ENCODE results near the gene PPARA.

The PPARA gene

DNA sequence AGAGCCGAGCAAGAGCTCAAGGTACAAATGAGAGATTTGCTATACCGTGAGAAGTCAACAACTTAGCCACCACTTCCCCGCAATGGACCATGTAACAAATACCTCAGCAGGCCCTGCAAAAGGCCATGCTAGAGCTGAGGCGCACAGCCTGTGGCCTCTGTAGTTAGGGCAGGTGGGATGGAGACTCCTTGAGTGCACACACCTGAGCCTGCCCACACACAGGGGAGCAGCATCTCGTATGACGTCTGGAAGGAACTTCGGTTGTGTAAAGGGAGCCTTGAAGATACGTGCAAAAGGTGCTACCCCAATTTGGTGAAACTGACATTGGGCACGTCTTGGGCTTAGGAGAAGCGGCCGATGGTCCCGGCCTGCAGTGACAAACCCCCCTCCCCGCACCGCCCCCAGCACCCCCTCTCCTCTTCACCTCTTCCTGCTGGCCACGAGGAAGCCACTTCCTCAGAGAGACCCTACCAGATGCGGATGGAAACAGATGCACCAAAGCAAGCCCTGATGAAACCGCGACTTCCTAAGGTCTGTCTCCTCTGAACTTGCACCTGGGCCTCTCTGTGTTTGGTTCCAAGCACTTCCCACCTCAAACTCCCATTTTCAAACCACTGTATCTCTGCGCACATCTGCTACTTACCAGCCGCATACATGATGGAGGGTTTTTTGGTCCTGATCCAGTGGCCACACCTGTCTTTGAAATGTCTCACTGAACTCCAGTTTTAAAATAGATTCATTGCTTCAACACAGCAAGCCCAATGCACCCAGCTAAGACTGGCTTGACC, 89.1 kb downstream of the PPARA start:
- H3K4me3 ChIP-seq (ENCODE audit: low read depth, low read length): no peak overlapping the region
- TF ChIP-seq, protein P1, sequence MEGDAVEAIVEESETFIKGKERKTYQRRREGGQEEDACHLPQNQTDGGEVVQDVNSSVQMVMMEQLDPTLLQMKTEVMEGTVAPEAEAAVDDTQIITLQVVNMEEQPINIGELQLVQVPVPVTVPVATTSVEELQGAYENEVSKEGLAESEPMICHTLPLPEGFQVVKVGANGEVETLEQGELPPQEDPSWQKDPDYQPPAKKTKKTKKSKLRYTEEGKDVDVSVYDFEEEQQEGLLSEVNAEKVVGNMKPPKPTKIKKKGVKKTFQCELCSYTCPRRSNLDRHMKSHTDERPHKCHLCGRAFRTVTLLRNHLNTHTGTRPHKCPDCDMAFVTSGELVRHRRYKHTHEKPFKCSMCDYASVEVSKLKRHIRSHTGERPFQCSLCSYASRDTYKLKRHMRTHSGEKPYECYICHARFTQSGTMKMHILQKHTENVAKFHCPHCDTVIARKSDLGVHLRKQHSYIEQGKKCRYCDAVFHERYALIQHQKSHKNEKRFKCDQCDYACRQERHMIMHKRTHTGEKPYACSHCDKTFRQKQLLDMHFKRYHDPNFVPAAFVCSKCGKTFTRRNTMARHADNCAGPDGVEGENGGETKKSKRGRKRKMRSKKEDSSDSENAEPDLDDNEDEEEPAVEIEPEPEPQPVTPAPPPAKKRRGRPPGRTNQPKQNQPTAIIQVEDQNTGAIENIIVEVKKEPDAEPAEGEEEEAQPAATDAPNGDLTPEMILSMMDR (IDR thresholded peaks at IDR 0.05; ENCODE audit: borderline replicate concordance, insufficient read depth, low read depth, low read length): no peak

DNA sequence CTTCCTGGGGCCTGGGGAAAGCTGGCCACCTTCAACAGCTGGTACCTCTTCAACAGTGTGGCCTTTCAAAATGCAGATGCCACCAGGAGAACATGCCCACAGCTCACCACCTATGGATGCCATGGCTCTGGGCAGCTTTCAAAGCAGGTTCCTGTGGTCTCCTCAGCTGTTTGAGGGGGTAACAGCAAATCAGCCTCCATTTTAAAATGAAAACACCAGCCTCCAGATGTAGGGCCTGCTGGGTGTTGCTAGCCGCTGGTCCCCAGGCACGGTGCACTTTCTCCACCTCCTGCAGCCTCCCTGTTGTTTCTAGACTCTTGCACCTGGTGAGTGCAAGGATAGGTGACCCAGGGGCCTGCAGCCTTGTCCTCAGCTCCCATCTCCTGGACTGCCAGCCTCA, 89.7 kb downstream of the PPARA start:
- TF ChIP-seq, protein P1 (IDR thresholded peaks at IDR 0.05; ENCODE audit: borderline replicate concordance, insufficient read depth, low read depth, low read length): no peak
- no peak overlapping the region for H3K4me3 ChIP-seq (ENCODE audit: low read depth, low read length)

DNA sequence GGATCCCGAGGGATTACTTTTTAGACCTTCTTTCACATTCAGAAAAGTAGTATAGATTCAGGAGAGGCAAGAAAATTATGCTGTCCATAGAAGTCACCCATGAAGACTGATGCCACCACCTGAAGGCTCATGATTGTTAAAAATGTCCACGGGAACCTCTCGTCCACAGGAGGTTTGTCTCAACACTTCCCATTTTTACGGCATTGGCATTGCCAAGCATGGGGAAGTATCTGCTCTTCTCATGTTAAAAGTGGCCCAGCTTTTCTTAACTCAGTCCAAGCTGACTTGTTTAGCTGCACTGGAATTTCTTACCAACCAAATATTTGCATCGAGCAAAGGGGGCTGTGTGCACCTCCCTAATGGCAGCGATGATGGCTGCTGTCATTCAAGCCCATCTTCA, 90.2 kb downstream of the PPARA start:
- TF ChIP-seq, protein P1 (IDR thresholded peaks at IDR 0.05; ENCODE audit: borderline replicate concordance, insufficient read depth, low read depth, low read length): no peak
- H3K4me3 ChIP-seq (ENCODE audit: low read depth, low read length): no peak overlapping the region

DNA sequence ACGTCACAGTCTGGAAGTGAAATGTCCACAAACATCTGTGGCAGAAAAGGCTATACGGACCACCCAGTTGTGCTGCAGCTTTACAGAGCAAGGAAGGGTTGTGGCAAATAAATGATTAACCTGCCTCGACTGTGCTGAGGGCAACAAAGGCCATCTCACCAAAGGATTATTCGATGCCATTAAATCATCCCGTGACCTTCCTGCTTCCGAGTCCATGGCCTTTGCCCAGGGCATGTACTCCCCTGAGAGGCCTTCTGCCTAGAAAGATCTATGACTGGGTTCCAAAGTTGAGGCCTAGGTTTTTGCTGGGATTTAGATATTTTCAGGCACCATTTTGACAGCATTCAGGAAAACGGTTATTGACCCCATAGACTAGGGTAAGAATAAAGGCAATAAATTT, 90.6 kb downstream of the PPARA start:
- H3K4me3 ChIP-seq (ENCODE audit: low read depth, low read length): no peak overlapping the region
- TF ChIP-seq, protein P1 (IDR thresholded peaks at IDR 0.05; ENCODE audit: borderline replicate concordance, insufficient read depth, low read depth, low read length): no peak

DNA sequence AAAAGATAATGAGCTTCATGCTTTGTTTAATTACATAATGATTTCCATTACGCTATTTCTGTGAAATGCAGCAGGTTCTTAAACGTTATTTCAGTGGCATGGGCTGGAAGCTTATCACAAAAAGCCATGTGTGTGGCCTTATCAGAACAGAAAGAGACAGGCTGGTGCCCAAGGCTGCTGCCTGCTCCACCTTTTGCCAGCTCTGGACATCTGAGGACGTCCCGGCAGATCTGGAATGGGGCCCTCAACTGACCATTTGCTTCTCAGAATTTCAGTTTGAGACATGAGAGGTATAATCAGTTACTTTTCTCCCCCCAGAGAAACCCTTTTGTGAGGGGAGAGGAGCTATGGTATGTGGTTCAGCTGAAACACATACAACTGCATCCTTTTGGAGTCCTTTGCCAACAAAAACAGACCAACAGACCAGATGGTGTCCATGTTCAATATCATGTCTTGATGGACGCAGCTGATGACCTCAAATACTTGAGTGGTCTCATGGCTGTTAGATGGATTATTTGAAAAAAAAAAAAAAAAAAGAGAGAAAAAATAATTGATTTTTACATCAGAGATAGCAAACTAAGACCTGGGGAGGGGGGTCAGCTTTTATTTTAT, 91.2 kb downstream of the PPARA start:
- TF ChIP-seq, protein P1 (IDR thresholded peaks at IDR 0.05; ENCODE audit: borderline replicate concordance, insufficient read depth, low read depth, low read length): no peak
- H3K4me3 ChIP-seq (ENCODE audit: low read depth, low read length): no peak overlapping the region

DNA sequence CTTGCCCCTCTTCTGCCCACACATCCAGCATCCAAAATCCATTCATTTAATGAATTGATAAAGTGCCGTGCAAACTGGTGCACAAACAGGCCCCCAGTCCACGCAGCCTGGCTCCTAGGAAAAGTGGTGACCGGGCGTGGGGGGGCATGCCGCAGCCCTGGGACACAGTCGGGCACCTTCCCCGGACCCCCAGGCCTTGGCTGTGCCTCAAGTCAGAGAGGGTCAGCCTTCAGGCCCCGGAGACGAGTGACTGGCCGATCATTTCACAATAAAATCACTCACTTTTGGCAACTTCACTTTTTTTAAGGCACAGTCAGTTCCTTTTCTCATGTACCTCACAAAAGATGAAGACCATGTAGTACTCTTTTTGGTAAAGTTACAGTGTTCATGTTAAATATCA, 91.8 kb downstream of the PPARA start:
- H3K4me3 ChIP-seq (ENCODE audit: low read depth, low read length): no peak overlapping the region
- TF ChIP-seq, protein P1 (IDR thresholded peaks at IDR 0.05; ENCODE audit: borderline replicate concordance, insufficient read depth, low read depth, low read length): no peak

DNA sequence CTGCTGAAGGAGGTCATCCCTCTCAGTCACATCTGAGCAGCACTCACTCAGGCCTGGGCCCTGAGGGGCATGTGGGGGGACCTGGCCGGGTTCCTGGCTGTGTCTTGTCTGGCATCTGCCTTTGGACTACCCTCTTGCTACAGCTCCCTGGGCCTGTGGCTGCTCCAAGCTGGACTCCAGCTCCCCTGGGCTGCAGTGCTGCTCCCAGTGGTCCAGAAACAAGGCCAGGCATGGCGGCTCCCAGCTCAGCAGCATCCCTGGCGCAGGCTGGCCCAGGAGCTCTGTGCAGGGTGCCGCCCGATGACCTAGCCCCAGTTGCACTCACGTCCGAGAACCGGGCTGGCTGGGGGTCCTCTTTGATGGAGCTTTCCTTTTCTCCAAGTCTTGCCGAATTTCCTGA, 94.4 kb downstream of the PPARA start:
- no peak overlapping the region for H3K4me3 ChIP-seq (ENCODE audit: low read depth, low read length)
- TF ChIP-seq, protein P1 (IDR thresholded peaks at IDR 0.05; ENCODE audit: borderline replicate concordance, insufficient read depth, low read depth, low read length): no peak
